Activated CD8-positive, alpha-beta memory T cell treated with anti-CD3 and anti-CD28 coated beads, Interleukin-2, amount 50 U/mL, for 1 hour (primary cell): Measurements from ENCODE around the gene CCBE1.
"Not testable (repeated sequence)": the region's sequence is repeated elsewhere in the genome, so short reads cannot be mapped to it uniquely, and the experiment has no call there.

Experiments used
- DNase-seq: peaks from one replicate; pipeline ENCODE4 v3.0.0-alpha.2; 2020; ENCODE audit errors: extremely low read depth

CCBE1 gene

DNA sequence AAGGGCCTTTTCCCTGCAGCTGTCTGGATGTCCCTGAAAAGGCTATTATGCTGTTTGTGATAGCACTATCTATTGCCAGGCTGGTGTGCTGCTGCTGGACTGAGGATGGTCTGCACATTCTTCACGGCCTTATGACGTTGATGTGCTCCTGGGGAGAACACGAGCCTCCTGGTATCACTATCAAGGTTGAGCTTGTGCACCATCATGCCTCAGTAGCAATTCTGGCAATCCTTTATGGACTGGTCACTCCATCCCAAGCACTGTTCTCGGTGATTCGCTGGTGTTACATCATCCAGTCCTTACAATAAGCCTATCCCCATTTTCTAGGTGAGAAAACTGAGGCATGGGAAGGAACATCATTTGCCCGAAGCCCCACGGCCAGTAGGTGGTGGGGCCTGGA is 18.2 kb upstream of the CCBE1 start:
- DNase-seq: no peak

DNA sequence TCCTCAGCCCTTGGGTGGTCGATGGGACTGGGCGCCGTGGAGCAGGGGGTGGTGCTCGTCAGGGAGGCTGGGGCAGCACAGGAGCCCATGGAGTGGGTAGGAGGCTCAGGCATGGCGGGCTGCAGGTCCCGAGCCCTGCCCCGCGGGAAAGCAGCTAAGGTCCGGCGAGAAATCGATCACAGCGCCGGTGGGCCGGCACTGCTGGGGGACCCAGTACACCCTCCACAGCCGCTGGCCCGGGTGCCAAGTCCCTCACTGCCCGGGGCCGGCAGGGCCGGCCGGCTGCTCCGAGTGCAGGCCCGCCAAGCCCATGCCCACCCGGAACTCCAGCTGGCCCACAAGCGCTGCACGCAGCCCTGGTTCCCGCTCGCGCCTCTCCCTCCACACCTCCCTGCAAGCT is 16.9 kb upstream of the CCBE1 start:
- not testable (repeated sequence) for DNase-seq

DNA sequence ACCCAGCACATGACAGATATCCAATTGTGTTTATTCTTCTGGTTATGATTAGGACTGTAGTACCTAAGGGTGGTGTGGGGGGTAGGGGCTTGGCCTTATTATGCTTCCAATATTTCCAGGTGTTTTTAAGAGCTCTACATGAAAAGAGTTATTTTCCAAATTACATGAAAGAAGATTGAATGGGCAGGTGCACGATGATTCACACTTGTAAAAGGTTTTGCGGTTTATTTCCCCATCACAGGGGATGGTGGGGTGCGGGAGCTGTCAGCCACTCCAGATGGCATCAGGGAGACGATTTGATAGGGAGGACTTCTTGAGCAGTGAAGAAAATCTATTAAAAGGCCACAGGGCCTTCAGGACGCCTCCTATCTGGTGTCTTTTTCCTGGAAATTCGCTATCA is 15.1 kb upstream of the CCBE1 start:
- DNase-seq: no peak

DNA sequence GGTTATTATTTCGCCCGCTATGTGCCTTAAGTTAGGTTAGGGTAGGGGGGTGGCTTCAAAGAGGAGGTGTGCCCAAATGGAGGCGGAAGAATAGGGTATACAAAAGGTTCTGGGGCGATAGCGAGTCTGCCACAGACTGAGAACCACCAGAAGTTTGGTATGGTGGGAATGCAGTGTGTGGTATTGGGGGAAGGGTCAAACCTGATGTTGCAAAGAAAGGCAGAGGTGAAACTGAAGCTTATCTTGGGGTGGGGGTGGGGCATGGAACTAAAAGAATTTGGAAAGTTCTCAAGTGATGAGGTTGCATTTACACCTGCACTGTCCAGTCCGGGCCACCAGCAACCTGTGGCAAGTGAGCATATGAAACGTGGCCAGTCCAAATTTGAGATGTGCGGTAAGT is 11.8 kb upstream of the CCBE1 start:
- DNase-seq: no peak

DNA sequence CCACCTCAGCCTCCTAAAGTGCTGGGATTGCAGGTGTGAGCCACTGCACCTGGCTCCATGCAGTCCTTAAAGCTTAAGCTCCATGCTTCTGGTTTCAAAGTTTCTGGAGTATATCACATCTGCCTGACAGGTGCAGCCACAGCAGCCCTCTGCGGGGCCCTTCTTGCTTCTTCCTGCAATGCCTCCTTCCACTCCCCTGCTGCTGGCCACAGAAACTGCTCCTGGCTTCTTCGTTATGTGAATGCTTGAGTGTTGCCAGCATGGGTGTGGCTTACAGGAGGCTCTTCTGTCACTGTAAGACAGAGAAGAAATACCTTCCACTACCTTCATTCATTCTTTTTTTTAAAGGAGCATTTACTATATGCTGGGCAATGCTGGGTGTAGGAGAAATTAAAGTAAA is 10.1 kb upstream of the CCBE1 start:
- DNase-seq: no peak

DNA sequence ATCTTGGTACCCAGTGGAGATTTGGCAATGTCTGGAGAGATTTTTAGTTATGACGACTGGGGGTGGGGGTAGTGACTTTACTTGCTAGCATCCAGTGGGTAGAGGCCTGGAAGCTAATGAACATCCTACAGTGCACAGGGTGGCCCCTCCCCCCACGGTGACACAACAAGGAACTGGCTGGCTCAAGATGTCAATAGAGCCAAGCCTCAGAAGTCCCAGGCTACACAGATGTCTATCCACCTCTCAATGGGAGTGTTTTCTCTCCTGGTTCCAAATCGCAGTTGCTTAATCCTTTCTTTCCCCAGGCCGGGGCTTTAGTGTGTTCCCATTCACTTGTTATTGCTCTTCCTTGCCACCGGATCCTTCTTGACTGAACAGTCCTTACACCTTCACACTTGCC is 9.3 kb upstream of the CCBE1 start:
- no peak for DNase-seq

DNA sequence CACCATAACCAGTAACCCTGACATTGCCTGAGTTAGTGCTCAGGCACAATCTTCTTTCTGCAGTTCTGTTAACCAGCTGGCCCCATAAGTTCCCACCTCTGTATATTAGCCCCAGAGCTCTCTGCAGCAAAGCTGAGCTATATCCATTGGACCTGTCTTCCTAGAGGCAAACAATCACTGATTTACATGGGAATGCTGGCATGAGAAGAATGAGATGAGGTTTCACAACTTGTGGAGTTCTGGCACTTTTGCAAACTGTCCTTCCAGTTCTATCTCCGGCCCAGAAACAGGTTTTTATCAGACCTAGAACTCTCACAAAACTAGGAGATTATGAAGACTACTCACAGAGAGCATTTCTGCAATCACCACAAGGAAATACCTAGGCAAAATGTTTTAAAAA is 7.9 kb upstream of the CCBE1 start:
- no peak for DNase-seq

DNA sequence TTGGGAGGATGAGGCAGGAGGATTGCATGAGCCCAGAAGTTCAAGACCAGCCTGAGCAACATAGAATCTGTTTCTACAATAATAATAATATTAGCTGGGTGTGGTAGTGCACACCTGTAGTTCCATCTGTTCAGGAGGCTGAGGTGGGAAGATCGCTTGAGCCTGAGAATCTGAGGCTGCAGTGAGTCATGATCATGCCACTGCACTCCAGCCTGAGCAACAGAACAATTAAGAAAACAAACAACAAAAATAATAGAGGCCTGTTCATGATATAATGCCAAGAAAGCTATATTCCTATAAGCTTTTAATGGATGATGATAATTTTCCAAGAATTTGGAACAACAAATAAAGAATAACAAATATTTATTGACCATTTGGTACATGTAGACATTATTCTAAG is 6.9 kb upstream of the CCBE1 start:
- no peak for DNase-seq

DNA sequence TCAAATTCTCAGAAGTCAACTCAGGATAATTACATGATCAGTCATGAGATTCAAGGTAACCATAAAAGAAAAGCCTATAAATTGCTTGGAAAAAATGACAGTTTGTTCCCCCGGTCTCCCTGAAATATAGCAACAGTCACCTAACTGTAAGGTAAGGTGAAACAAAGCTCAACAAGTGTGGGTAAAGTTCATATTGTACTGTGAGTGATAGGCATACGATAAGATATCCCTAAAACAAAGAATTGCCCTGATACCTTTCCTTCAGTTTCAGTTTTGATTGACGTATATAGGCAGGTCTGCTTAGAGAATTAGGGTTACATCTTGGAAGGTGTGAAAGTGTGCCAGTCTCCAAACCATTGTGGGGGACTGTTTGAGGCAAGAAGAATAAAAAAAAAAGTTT is 4.0 kb upstream of the CCBE1 start:
- no peak for DNase-seq

DNA sequence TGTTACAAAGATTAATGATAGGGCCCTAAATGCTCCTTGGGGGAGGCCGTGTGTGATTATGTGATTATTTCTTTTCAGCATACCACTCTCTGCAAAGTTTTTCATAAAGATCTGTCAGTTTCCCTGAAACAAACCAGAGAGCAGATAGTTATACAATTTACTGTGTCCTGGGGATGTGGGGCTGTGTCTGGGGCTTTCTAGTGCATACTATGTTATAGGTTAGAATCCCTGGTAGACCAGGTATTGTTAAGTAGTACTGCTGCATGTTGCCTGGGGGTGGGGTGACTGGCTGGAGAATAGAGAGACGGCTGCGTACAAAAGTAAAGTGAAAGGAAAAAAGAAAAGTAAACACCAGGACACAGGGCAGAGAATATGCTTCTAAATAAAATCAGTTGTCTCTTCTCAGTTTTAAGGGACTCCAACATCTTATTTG is 3.3 kb upstream of the CCBE1 start:
- DNase-seq: no peak

DNA sequence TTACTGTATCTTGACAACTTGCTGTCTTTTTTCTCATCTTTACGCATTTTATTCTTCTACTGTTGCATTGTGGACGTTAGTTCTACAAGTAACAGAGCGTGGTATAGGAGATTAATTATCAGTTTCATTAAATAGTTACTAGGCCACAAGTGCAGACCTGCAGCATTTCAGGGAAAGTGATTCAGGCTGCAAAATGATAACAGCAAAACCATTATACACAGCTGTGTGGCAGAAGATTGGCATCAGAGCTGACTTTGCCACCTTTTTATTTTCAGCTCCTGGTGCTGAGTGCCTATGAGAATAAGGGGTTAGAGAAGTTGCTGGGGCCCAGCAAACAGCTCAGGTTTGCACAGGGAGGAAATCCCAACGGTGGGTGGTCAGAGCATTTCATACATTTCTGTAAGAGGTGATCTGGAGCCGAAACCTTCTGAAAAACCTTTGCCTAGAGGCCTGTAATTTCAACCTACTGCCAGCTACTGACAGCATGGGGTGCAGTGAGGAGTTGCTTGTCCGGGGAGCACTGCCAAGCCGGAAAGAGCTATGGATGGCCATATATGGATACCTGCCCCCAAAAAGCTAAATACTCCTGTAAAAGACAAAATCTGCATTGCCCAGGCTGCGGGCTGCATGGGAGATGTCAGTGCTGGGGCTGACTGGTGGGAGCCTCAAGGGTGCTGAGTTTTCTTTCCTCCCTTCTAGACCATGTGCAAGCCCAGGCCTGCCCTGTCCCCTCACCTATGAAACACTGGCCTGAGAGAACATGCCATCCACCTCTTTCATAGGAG is 2.7 kb upstream of the CCBE1 start:
- DNase-seq: no peak

DNA sequence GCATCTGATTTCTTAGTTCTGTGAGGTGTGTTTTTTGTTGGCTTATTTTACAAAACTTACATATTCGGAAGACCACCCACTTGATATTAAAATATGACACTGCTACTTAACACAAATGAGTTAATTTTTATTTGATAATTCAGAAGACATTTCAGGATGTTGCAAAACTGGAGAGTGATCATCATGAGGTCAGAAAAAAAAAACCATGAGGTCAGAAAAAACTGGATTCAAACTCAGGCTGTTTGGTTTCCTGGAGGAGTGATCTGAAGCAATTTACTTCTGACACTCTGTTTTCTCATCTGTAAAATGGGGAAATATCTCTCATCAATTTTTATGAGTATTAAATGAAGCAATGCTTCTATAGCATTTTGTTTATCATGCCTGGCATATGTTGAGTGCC is 1.8 kb upstream of the CCBE1 start:
- DNase-seq: no peak

DNA sequence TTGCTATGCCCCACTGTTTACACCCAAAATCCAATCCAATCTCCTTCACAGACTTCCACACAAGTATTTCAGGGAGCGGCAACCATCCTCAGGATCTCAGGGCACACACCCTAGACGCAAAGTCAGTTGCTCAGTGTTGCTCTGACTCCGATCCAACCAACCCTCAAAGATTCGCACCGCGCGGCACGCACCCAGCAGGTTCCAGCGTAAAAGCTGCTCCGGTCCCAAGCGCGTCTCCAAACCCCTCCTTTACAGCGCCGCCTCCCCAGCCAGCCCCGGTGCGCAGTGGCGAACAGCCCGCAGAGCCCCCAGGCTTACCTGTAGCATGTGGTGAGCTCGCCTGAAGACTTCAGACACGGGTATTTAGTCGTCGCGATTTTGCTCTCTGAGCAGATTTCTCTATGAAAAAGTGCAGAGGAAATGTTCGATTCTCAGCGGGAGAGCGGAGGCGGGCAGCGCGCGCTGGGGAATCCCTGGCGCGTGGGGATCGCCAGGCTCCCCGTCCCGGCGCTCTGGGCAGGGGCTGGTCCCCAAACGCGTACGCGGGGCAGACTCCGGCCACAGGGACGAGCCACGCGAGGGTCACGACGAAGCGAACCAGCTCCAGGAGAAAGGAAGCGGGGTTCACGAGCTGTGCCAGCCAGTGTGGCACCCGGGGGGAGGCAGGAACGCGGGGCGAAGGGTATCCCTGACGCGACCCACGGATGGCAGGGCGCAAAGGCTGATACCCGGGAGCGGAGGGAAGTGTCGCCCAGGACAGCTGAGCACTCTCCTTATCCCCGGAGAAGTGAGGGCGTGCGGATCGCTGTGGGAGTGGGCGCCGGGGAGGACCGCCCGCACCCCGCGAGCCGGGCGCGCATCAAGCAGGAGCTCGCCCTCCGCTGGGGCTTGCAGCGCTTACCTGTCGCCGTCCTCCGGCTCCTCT is 650 bp downstream of the CCBE1 start:
- no peak for DNase-seq

DNA sequence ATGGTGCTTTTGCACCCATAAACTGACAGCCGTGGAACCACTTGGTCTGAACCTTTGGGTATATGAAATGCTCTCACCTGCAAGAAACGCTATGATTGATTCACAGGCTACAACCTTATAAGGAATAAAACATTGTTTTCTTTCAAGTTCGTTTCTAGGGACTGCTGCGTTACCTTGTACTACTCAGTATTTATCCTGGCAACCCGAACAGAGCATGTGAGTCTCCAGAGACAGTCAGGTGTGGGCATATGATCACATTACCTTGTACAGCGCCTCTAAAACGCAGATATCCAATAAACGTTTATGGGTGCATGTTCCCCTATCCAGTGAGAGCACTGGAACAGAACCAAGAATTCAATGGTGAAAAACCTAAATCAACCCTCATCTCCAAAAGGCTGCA is 1.7 kb downstream of the CCBE1 start:
- DNase-seq: no peak

DNA sequence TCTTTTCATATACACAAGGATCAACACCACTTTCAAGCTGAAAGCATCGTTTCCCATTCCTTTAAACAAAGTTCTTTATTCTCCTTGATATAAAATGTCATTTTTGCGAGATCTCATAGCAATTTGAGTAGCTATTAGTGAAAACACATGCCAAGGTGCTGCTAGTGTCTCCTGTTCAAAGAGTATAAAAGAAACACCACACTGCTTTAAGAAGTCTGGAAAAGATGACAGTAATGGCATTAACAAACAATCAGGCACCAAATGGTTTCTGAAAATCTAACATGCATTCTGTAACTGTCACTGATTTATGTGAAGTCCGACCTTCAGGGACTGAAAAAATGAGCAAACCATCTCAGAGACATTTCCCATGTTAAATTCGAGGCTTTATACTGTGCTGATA is 2.4 kb downstream of the CCBE1 start:
- DNase-seq: no peak

DNA sequence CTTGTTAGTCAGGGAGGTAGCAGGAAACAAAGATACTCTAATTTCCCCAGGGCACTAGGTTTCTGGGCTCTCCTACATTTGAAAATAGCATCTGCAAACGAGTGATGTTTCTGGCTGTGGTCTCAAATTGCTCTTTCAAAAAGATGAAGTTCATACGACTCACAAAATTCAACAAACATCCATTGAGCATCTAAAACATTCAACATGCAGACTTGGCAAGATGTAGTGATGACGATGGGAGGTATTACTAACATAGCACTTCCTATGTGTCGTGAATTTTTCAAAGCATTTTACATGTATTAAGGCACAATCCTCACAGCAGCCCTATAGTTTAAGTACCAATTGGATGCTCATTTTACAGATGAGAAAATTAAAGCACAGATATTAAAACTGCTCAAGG is 5.2 kb downstream of the CCBE1 start:
- DNase-seq: no peak

DNA sequence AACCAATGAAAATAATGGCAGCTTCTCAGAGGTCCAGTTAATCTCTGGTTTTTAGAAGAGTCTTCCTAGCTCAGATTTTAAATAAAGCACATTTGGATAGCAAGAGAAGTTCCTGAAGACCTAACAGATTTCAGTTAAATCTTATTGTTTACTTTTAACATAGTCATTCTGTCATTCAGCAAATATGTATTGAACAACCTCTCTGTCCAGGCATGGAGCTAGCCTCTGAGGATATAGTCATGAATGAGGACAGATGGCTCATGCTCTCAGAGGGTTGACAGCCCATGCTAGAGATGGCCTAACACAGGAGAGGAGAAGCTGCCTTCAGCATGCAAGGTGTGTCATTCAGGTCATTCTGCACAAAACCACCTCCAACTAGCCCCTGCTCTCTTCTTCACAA is 6.2 kb downstream of the CCBE1 start:
- DNase-seq: no peak

DNA sequence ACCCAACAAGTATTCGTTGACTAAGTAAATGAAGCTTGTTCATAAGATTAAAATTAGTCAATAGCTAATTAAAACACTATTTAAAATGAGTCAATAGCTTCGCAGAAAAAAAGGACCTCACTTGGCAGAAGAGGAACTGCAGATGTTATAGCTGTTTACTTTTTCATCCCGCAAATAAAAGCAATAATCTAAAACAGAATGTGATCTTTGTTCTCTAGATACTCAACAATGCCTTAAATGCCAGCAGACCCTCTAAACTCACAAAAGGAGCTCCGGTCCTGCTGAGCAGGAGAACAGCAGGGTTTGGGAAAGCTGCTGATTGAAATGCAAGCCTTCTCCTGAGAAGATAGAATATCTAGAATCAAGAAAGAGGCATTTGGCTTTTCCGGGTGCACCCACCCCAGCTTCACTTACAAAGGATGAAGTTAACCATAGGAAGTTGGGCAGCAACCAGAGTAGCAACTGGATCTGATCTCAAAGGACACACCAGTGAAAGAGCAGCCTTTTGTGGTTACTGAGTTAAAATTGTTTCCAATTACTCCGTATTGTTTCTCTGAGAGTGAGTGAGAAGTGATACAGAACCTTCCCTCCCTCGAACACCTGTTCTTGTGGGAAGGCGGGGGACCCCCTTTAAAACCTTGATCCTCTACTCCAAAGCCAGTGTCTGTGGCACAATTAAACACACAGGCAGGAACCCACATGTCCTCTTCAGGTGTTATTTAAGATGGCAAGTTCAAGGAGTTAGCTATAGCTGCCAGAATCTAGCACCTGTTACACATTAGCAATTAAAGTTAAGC is 6.8 kb downstream of the CCBE1 start:
- DNase-seq: no peak

DNA sequence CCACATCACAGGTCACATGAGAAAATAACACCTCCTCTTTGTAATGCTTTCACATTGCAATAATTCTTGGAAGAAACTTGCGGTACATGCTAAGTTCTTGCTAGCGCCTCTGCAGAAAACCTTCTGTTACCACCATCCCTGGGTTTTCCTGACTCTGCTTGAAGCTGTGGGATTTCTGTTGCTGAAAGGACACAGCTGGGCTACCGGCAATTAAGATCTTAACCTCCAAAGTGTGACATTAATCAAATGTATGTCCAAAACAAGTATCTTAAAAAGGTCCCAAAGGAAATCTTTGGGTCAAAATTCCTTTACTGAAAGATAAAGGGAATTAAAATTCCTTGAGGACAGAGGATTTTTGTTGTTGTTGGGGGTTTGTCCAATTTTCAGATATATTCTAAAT is 7.5 kb downstream of the CCBE1 start:
- no peak for DNase-seq

DNA sequence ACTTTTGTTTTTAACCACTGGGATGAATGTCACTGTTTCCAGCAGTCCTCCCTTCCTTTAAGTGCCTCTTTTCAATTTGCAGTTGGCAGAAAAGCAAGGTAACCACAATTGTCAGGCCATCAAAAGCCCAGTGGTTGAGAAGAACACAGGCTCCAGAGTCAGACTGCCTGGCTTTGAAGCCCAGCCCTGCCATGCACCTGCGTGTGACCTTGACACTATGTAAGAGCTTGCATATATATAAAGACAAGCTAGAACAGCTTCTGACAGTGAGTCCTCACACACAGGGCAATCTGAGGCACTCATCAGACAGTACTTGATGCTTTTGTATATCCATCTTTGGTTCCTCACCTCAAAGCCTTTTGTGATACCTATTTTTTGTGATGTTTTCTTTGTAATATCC is 11.0 kb downstream of the CCBE1 start:
- DNase-seq: no peak

DNA sequence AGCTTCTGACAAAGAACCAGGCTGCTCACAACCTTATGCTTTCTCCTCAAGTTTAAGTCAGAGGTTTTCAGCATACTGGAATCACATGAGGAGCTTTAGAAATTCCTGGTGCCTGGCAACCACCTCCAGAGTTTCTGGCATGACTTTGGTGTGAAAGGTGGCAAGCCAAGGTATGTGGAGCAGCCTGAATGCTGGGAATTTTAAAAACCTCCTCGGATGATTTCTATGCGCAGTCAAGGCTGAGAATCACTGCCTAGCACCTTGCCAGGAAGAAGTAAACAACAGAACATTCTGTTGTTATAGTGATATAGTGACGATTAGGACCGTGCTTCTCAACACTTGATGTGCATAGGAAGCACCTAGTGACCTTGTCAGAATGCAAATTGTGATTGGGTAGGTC is 11.7 kb downstream of the CCBE1 start:
- DNase-seq: no peak

DNA sequence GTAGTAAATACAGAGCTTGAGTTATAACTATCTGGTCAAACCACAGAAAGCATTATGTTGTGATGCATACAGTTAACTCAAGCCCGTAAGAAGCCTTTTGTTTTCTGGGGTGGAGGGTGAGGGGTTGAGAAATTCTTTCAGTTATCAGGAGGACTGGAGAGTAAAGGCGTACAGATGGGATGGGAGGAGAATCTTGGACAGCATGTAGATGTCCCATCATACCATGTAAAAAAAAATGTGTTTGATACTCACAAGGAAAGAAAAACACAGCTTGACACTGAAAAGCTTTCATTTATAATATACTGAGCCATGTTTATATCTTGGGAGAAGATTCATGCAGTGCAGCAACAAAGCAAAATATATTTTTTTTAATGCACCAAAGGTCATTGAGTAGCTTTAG is 12.4 kb downstream of the CCBE1 start:
- DNase-seq: no peak
